ENCODE measurements around the gene DDB1. TPM values are rescaled to one million over a fixed set of nuclear protein-coding genes. Genes with fewer than 3 reads are reported as not detected.

The DDB1 gene
- total and polyA plus RNA-seq, 5 donors: 103 to 132 (median 129) TPM

- H3K27ac ChIP-seq (ENCODE audit: low read length): no peak overlapping the region
- intact Hi-C loops (cut with DNase I): no loop called here
- no peak overlapping the region for H3K4me3 ChIP-seq (ENCODE audit: low read length)
- H3K9me3 ChIP-seq (ENCODE audit: control insufficient read depth, low read length): no peaks in the 10 kb centered on the region
- no peaks in the 10 kb centered on the region for H3K27me3 ChIP-seq (ENCODE audit: control insufficient read depth, insufficient read depth)
- DNase-seq: no peak
- no peak for ATAC-seq
- 94% methylated on average over 4 of the region's 4 CpGs for WGBS
- H3K4me1 ChIP-seq (ENCODE audit: control insufficient read depth, insufficient read depth, low read length): no peaks in the 10 kb centered on the region
These were observed 58.8 kb downstream of the DDB1 start for GRCh38 chr11:61274084-61274483.

- WGBS: 77% methylated on average over 16 of the region's 16 CpGs
- peak; percentile 22 to 37 for ATAC-seq
These were observed 59.5 kb downstream of the DDB1 start for GRCh38 chr11:61273178-61274078.

DNA sequence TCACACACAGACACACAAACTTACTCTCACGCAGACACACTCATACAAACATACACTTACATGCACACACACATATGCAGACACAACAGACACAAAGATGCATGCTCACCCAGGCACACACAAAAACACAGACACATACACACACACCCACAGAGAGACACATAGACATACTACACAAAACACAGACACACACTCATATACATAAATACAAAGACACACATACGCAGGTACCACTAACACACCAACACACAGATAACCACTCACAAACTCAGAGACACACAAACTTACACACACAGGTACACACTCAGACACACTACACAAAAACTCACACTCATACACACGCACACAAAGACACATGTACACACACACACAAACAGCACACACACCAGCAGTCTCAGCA is 60.2 kb downstream of the DDB1 start:
- ATAC-seq: no peak
- Histone ChIP-seq H3K4me1 (ENCODE audit: control insufficient read depth, insufficient read depth, low read length) (no peaks in the 10 kb centered on the region), H3K9me3 (ENCODE audit: control insufficient read depth, low read length) (no peaks in the 10 kb centered on the region), H3K4me3 (ENCODE audit: low read length) (no peak overlapping the region), H3K27me3 (ENCODE audit: control insufficient read depth, insufficient read depth) (no peaks in the 10 kb centered on the region), H3K27ac (ENCODE audit: low read length) (no peak overlapping the region)
- intact Hi-C loops (cut with DNase I): no loop called here
- no peak for DNase-seq
- WGBS: 95% methylated on average over 3 of the region's 3 CpGs

More at GRCh38 chr11:61273178-61274078, 59.5 kb downstream of the DDB1 start:
- Histone ChIP-seq H3K9me3 (ENCODE audit: control insufficient read depth, low read length) (no peaks in the 10 kb centered on the region), H3K4me3 (ENCODE audit: low read length) (no peak overlapping the region), H3K27me3 (ENCODE audit: control insufficient read depth, insufficient read depth) (no peaks in the 10 kb centered on the region), H3K4me1 (ENCODE audit: control insufficient read depth, insufficient read depth, low read length) (no peaks in the 10 kb centered on the region), H3K27ac (ENCODE audit: low read length) (no peak overlapping the region)
- intact Hi-C loops (cut with DNase I): no loop called here
- DNase-seq: no peak

DNA sequence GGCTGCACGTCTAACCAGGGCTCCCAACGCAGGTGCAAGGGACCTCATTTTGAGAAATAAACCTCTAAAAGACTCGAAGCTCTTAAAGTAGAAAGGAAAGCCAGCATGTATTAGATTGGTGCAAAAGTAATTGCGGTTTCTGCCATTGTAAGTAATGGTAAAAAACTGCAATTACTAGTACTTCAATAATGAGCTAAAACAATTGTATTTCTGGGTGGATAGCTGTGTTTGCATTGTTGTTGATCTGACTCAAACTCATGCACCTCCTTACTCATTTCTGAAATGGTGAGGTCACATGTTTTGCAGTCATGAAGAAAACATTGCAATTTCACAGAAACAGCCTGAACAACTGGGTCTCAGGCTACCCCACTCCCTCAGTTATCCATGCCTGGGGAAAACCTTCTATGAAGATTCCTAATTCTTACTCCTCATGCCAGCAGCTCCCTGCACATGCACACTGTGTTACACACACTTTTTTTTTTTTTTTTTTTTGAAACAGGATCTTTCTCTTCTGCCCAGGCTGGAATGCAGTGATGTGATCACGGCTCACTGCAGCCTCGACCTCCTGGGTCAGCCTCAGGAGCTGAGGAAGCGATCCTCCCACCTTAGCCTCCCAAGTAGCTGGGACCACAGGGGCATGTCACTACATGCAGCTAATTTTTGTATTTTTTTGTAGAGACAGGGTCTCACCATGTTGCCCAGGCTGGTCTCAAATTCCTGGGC is 62.4 kb downstream of the DDB1 start:
- no peak overlapping the region for H3K4me3 ChIP-seq (ENCODE audit: low read length)
- no peaks in the 10 kb centered on the region for H3K4me1 ChIP-seq (ENCODE audit: control insufficient read depth, insufficient read depth, low read length)
- no peak for DNase-seq
- no peaks in the 10 kb centered on the region for H3K27me3 ChIP-seq (ENCODE audit: control insufficient read depth, insufficient read depth)
- intact Hi-C loops (cut with DNase I): no loop called here
- no peak overlapping the region for H3K27ac ChIP-seq (ENCODE audit: low read length)
- no peaks in the 10 kb centered on the region for H3K9me3 ChIP-seq (ENCODE audit: control insufficient read depth, low read length)
- ATAC-seq: no peak
- 88% methylated on average over 7 of the region's 7 CpGs for WGBS

DNA sequence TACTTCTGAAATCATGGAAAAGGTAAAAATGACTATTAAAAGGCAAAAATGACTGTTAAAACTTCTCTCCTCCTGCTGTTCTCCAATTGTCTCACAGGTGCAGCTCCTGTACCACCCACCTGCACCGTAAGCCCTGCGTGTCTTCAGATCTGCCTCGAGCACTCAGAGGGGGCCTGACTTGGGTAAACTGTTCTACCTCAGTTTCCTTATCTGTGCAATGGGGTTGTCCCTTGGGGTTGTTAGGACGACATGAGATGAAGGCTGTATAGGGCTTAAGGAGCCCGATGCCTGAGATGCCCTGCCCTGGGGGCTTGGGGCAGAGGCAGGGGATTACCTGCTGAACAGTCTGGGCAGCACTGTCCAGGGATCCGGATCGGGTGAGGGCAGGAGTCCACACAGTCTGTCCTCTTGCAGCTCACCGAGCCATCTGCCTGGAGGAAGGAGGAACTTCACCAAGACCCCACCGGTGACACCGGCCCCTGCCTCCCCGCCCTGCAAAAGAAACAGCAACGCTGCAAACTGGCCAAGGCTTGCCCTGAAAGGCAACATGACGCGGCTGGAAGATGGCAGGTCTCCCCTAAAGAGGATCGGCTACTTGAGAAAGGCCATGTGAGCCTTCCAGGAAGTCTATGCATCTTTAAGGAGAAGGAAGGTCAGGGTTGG is 64.2 kb downstream of the DDB1 start:
- DNase-seq: no peak
- Histone ChIP-seq H3K27ac (ENCODE audit: low read length) (no peak overlapping the region), H3K4me3 (ENCODE audit: low read length) (no peak overlapping the region), H3K27me3 (ENCODE audit: control insufficient read depth, insufficient read depth) (no peaks in the 10 kb centered on the region), H3K9me3 (ENCODE audit: control insufficient read depth, low read length) (no peaks in the 10 kb centered on the region), H3K4me1 (ENCODE audit: control insufficient read depth, insufficient read depth, low read length) (no peaks in the 10 kb centered on the region)
- WGBS: 91% methylated on average over 15 of the region's 15 CpGs
- intact Hi-C loops (cut with DNase I): no loop called here
- no peak for ATAC-seq

- 55% methylated on average over 6 of the region's 6 CpGs for WGBS
These were observed 65.5 kb downstream of the DDB1 start for GRCh38 chr11:61267437-61267841.

DNA sequence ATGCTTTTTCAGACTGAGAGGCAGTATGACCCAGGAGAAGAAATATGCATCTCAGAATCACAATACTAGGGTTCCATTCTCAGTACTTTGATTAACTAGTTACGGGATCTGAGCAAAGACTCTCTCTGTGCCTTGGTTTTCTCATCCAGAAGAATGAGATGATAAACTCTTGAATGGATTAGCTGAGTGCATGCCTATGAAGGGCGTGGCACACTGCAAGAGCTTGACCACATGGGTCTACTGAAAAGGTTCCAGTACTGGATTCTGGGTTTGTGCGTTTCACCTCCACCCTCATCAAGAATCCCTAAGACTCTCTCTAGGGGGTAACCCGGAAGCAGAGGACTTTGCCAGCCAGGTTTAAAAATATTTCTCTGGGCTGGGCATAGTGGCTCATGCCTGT is 66.3 kb downstream of the DDB1 start:
- no peak for DNase-seq
- Histone ChIP-seq H3K4me3 (ENCODE audit: low read length) (no peak overlapping the region), H3K4me1 (ENCODE audit: control insufficient read depth, insufficient read depth, low read length) (no peaks in the 10 kb centered on the region), H3K27me3 (ENCODE audit: control insufficient read depth, insufficient read depth) (no peaks in the 10 kb centered on the region), H3K9me3 (ENCODE audit: control insufficient read depth, low read length) (no peaks in the 10 kb centered on the region), H3K27ac (ENCODE audit: low read length) (no peak overlapping the region)
- no peak for ATAC-seq
- intact Hi-C loops (cut with DNase I): no loop called here
- WGBS: 83% methylated on average over 4 of the region's 4 CpGs

More at GRCh38 chr11:61267437-61267841, 65.5 kb downstream of the DDB1 start:
- no peaks in the 10 kb centered on the region for H3K27me3 ChIP-seq (ENCODE audit: control insufficient read depth, insufficient read depth)
- H3K4me1 ChIP-seq (ENCODE audit: control insufficient read depth, insufficient read depth, low read length): no peaks in the 10 kb centered on the region
- ATAC-seq: peak in 1 of 2 donors; percentile 39
- intact Hi-C loops (cut with DNase I): no loop called here
- no peak overlapping the region for H3K4me3 ChIP-seq (ENCODE audit: low read length)
- DNase-seq: no peak
- no peak overlapping the region for H3K27ac ChIP-seq (ENCODE audit: low read length)
- H3K9me3 ChIP-seq (ENCODE audit: control insufficient read depth, low read length): no peaks in the 10 kb centered on the region

- H3K4me3 ChIP-seq (ENCODE audit: low read length): no peak overlapping the region
- H3K9me3 ChIP-seq (ENCODE audit: control insufficient read depth, low read length): no peaks in the 10 kb centered on the region
- no peak for ATAC-seq
- H3K27me3 ChIP-seq (ENCODE audit: control insufficient read depth, insufficient read depth): no peaks in the 10 kb centered on the region
- intact Hi-C loops (cut with DNase I): no loop called here
- H3K4me1 ChIP-seq (ENCODE audit: control insufficient read depth, insufficient read depth, low read length): no peaks in the 10 kb centered on the region
- no peak for DNase-seq
- H3K27ac ChIP-seq (ENCODE audit: low read length): no peak overlapping the region
- whole genome bisulfite sequencing: 90% methylated on average over 14 of the region's 14 CpGs
These were observed 67.5 kb downstream of the DDB1 start for GRCh38 chr11:61265357-61265756.

- 94% methylated on average over 14 of the region's 14 CpGs for WGBS
- no peaks in the 10 kb centered on the region for H3K9me3 ChIP-seq (ENCODE audit: control insufficient read depth, low read length)
- H3K27me3 ChIP-seq (ENCODE audit: control insufficient read depth, insufficient read depth): no peaks in the 10 kb centered on the region
- no peaks in the 10 kb centered on the region for H3K4me1 ChIP-seq (ENCODE audit: control insufficient read depth, insufficient read depth, low read length)
- ATAC-seq: peak in 1 of 2 donors; percentile 35
- DNase-seq: no peak
- H3K4me3 ChIP-seq (ENCODE audit: low read length): no peak overlapping the region
- H3K27ac ChIP-seq (ENCODE audit: low read length): no peak overlapping the region
- intact Hi-C loops (cut with DNase I): no loop called here
These were observed 68.1 kb downstream of the DDB1 start for GRCh38 chr11:61264795-61265194.

- Histone ChIP-seq H3K27ac (ENCODE audit: low read length) (no peak overlapping the region), H3K4me3 (ENCODE audit: low read length) (no peak overlapping the region), H3K27me3 (ENCODE audit: control insufficient read depth, insufficient read depth) (no peaks in the 10 kb centered on the region), H3K4me1 (ENCODE audit: control insufficient read depth, insufficient read depth, low read length) (no peaks in the 10 kb centered on the region), H3K9me3 (ENCODE audit: control insufficient read depth, low read length) (no peaks in the 10 kb centered on the region)
- intact Hi-C loops (cut with DNase I): no loop called here
- no peak for ATAC-seq
- no peak for DNase-seq
- 91% methylated on average over 6 of the region's 6 CpGs for WGBS
These were observed 68.5 kb downstream of the DDB1 start for GRCh38 chr11:61264371-61264770.

GRCh38 chr11:61259363-61259762 is 73.5 kb downstream of the DDB1 start:
- intact Hi-C loops (cut with DNase I): loop anchor here in 2 of 4 donors (10.0 kb wide), 1 partner anchor 125 kb away; no protein-coding TSS in a partner anchor
- no peak for ATAC-seq
- no peaks in the 10 kb centered on the region for H3K4me1 ChIP-seq (ENCODE audit: control insufficient read depth, insufficient read depth, low read length)
- no peak overlapping the region for H3K4me3 ChIP-seq (ENCODE audit: low read length)
- H3K9me3 ChIP-seq (ENCODE audit: control insufficient read depth, low read length): no peaks in the 10 kb centered on the region
- H3K27me3 ChIP-seq (ENCODE audit: control insufficient read depth, insufficient read depth): no peaks in the 10 kb centered on the region
- 94% methylated on average over 6 of the region's 6 CpGs for WGBS
- no peak for DNase-seq
- H3K27ac ChIP-seq (ENCODE audit: low read length): no peak overlapping the region
